ENCODE measurements around the gene PPFIA3.

DNA sequence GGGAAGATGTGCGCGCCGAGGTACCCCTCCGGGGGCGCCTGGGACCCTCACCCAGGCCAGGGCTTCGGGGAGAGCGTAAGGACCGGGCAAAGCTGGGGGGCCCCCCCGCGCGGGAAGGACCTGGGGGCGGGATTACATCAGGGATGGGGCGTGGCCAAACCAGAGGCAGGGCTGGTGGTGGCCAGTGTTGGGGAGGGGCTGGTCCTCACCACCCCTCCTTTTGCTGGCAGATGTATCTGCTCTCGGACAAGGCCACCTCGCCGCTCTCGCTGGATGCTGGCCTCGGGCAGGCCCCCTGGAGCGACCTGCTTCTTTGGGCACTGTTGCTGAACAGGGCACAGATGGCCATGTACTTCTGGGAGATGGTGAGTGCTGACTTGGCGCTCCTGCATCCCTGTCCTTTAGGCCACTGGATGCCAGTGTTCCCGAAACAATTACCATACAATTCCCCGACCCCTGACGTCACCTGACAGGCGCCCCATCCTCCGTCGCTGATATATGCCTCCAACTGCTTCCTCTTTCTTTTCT lies 63.6 kb downstream of the PPFIA3 start:
- TF ChIP-seq, protein P1, sequence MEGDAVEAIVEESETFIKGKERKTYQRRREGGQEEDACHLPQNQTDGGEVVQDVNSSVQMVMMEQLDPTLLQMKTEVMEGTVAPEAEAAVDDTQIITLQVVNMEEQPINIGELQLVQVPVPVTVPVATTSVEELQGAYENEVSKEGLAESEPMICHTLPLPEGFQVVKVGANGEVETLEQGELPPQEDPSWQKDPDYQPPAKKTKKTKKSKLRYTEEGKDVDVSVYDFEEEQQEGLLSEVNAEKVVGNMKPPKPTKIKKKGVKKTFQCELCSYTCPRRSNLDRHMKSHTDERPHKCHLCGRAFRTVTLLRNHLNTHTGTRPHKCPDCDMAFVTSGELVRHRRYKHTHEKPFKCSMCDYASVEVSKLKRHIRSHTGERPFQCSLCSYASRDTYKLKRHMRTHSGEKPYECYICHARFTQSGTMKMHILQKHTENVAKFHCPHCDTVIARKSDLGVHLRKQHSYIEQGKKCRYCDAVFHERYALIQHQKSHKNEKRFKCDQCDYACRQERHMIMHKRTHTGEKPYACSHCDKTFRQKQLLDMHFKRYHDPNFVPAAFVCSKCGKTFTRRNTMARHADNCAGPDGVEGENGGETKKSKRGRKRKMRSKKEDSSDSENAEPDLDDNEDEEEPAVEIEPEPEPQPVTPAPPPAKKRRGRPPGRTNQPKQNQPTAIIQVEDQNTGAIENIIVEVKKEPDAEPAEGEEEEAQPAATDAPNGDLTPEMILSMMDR (IDR thresholded peaks at IDR 0.05; ENCODE audit: low read length): no peak
- no peak for TF ChIP-seq EZH2phosphoT487 (IDR thresholded peaks at IDR 0.05; ENCODE audit: low read length)
